Esophagus squamous epithelium (tissue), 4 donors: ENCODE measurements around the gene SMARCA2.
"Not testable (repeated sequence)": the region's sequence is repeated elsewhere in the genome, so short reads cannot be mapped to it uniquely, and the experiment has no call there.

Source experiments
- POLR2A ChIP-seq, 4 donors: fragments of 450-650 bp; IDR thresholded peaks; one replicate each; pipeline ENCODE4 v1.6.1; 2017; ENCODE audit warnings: antibody characterized with exemption in 4 of 4, mild to moderate bottlenecking in 4 of 4, moderate library complexity in 3 of 4
- TF ChIP-seq, protein P1 (sequence below), 6 experiments: fragments of 450-650 bp in 4 of 6; fragments of 200-600 bp in 2 of 6; sonication (generic) in 2 of 6; IDR thresholded peaks; one replicate each; pipeline ENCODE4 v1.5.1; 2016 to 2019; ENCODE audit warnings: antibody characterized with exemption in 6 of 6, mild to moderate bottlenecking in 4 of 6, moderate library complexity in 4 of 6

- TF ChIP-seq, protein P1, sequence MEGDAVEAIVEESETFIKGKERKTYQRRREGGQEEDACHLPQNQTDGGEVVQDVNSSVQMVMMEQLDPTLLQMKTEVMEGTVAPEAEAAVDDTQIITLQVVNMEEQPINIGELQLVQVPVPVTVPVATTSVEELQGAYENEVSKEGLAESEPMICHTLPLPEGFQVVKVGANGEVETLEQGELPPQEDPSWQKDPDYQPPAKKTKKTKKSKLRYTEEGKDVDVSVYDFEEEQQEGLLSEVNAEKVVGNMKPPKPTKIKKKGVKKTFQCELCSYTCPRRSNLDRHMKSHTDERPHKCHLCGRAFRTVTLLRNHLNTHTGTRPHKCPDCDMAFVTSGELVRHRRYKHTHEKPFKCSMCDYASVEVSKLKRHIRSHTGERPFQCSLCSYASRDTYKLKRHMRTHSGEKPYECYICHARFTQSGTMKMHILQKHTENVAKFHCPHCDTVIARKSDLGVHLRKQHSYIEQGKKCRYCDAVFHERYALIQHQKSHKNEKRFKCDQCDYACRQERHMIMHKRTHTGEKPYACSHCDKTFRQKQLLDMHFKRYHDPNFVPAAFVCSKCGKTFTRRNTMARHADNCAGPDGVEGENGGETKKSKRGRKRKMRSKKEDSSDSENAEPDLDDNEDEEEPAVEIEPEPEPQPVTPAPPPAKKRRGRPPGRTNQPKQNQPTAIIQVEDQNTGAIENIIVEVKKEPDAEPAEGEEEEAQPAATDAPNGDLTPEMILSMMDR (IDR thresholded peaks at IDR 0.05), result peak in 2 of 6 experiments; percentile 17 to 30
- not testable (repeated sequence) for TF ChIP-seq POLR2A (IDR thresholded peaks at IDR 0.05)
Measured at GRCh38 chr9:2146700-2147099, 131.6 kb downstream of the SMARCA2 start.
